Prostate gland (tissue), 2 donors: ENCODE results near the gene ARHGAP42. TPM values are rescaled to one million over a fixed set of nuclear protein-coding genes. Genes with fewer than 3 reads are reported as not detected.
"Not testable (repeated sequence)": the region's sequence is repeated elsewhere in the genome, so short reads cannot be mapped to it uniquely, and the experiment has no call there.

ENCODE experiments used
- DNase-seq: peaks from one replicate; pipeline ENCODE4 v3.0.0-alpha.2; 2019; ENCODE audit warnings: low spot score
- H3K27ac ChIP-seq, 2 donors: fragments of 200-600 bp; sonication (generic); 2 replicates each; pipeline ENCODE4 v1.5.1; 2017 to 2019
- H3K27me3 ChIP-seq: fragments of 200-600 bp; sonication (generic); replicated peaks from 2 replicates; pipeline ENCODE4 v1.5.1; 2019; ENCODE audit not compliant: insufficient read depth
- H3K36me3 ChIP-seq, 2 donors: fragments of 200-600 bp; sonication (generic); 1 replicate in 1 of 2; 2 replicates in 1 of 2; pipeline versions ENCODE4 v1.5.1 to v1.8.1; 2017 to 2019
- H3K4me1 ChIP-seq: fragments of 200-600 bp; sonication (generic); replicated peaks from 2 replicates; pipeline ENCODE4 v1.5.1; 2019
- H3K4me3 ChIP-seq, 2 donors: fragments of 200-600 bp; sonication (generic); 2 replicates each; pipeline ENCODE4 v1.5.1; 2017 to 2019
- H3K9me3 ChIP-seq: fragments of 200-600 bp; sonication (generic); 2 replicates; pipeline ENCODE4 v1.5.1; 2017
- POLR2A ChIP-seq: fragments of 450-650 bp; IDR thresholded peaks from one replicate; pipeline ENCODE4 v1.6.1; 2016; ENCODE audit warnings: antibody characterized with exemption, mild to moderate bottlenecking
- POLR2AphosphoS5 ChIP-seq: sonication (generic); formaldehyde crosslinking; IDR thresholded peaks from one replicate; pipeline ENCODE4 v1.6.1; 2017; ENCODE audit warnings: antibody characterized with exemption
- WGBS: methylation state at CpG from one replicate; pipeline ENCODE4 v1.1.5; 2018; 5-methylcytosine and 5-hydroxymethylcytosine counted together
- intact Hi-C: fragments of 100-400 bp; cut with DNase I; formaldehyde crosslinking; loops from one replicate; pipeline ENCODE4 v1.14.2; 2022
- total RNA-seq, 2 donors: library from RNA; depleted of rRNA; stranded (reverse); fragments of >200 nt; gene quantifications; one replicate each; pipeline ENCODE4 v1.1.0, GENCODE V29; 2016
- TF ChIP-seq, protein P1 (sequence below), 4 experiments: fragments of 200-600 bp in 2 of 4; fragments of 450-650 bp in 2 of 4; sonication (generic) in 2 of 4; IDR thresholded peaks; 1 replicate in 3 of 4; 2 replicates in 1 of 4; pipeline ENCODE4 v1.5.1; 2016 to 2019; ENCODE audit warnings: antibody characterized with exemption in 4 of 4, mild to moderate bottlenecking in 2 of 4, moderate library complexity in 2 of 4

The ARHGAP42 gene
- total RNA-seq, 2 donors from 2014 or later: 12.8 to 20.5 TPM

DNA sequence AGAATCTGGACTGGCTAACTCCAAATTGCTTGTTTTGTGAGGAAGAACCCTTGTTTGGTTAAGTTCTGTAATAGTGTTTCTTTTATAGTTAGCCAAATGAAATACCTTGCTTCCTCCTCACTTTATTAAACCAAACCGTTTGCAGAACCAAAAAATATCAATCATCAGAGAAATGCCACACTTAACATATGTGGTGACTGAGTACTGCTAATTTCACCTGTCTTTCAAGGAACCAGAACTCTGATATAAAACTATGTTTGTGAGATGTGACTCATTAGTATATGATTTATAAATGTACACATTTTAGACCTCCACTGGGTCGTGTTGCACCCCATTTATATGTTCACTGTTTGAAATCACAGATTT, 322.6 kb downstream of the ARHGAP42 start:
- Histone ChIP-seq H3K4me1 (no peaks in the 10 kb centered on the region), H3K9me3 (no peaks in the 10 kb centered on the region), H3K27ac (no peak overlapping the region), H3K27me3 (no peaks in the 10 kb centered on the region), H3K36me3 (no peaks in the 10 kb centered on the region), H3K4me3 (no peak overlapping the region)
- no peak for DNase-seq
- intact Hi-C loops: no loop called here
- no peak for TF ChIP-seq POLR2A
- no peak for TF ChIP-seq POLR2AphosphoS5
- TF ChIP-seq, protein P1, sequence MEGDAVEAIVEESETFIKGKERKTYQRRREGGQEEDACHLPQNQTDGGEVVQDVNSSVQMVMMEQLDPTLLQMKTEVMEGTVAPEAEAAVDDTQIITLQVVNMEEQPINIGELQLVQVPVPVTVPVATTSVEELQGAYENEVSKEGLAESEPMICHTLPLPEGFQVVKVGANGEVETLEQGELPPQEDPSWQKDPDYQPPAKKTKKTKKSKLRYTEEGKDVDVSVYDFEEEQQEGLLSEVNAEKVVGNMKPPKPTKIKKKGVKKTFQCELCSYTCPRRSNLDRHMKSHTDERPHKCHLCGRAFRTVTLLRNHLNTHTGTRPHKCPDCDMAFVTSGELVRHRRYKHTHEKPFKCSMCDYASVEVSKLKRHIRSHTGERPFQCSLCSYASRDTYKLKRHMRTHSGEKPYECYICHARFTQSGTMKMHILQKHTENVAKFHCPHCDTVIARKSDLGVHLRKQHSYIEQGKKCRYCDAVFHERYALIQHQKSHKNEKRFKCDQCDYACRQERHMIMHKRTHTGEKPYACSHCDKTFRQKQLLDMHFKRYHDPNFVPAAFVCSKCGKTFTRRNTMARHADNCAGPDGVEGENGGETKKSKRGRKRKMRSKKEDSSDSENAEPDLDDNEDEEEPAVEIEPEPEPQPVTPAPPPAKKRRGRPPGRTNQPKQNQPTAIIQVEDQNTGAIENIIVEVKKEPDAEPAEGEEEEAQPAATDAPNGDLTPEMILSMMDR (IDR thresholded peaks at IDR 0.05): no peak
- 34% methylated on average over 2 of the region's 2 CpGs for WGBS

DNA sequence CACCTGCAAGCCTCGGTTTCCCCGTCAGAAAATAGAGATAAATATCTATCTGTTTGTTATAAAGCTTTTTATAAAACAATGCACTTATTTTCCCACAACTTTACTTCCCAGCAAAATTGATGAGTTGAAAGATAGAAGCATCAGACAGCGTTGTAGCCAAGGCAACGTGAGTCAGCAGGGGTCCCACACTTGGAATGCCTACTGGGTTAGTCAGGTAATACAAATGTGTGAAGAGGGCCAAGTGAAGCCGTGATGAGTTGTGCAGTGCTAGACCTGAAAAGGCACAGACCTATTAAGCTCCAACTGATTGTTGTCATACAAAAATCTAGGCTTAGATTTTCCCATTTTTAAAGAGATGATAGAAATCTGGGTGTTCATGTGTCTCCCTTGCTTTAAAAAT, 323.8 kb downstream of the ARHGAP42 start:
- intact Hi-C loops: no loop called here
- Histone ChIP-seq H3K27ac (no peak overlapping the region), H3K36me3 (no peaks in the 10 kb centered on the region), H3K4me3 (no peak overlapping the region), H3K9me3 (no peaks in the 10 kb centered on the region), H3K27me3 (no peaks in the 10 kb centered on the region), H3K4me1 (no peaks in the 10 kb centered on the region)
- no peak for DNase-seq
- WGBS: 68% methylated on average over 5 of the region's 5 CpGs
- TF ChIP-seq POLR2AphosphoS5 (no peak), POLR2A (no peak)
- TF ChIP-seq, protein P1 (IDR thresholded peaks at IDR 0.05): no peak

DNA sequence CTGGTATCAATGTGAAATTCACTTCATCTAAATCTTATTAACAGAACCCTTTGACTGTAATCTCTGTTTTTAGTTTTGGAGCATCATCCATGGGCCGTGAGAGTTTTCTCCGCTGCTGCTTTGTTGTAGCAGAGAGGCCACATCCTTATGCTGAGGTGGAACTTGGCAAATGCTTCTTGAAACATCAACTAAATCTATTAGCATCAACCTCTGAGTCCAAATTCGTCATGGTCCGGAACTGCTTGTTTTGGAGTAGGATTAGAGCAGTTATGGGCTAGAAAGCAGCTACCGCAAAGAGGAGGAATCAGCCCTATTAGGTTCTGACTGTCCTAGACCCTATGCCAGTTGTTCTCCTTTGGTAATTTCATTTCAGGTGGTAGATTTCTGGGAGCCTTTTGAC, 324.8 kb downstream of the ARHGAP42 start:
- no peak overlapping the region for H3K4me3 ChIP-seq
- no peak overlapping the region for H3K27ac ChIP-seq
- H3K9me3 ChIP-seq: no peaks in the 10 kb centered on the region
- 83% methylated on average over 5 of the region's 5 CpGs for WGBS
- intact Hi-C loops: no loop called here
- no peaks in the 10 kb centered on the region for H3K4me1 ChIP-seq
- no peaks in the 10 kb centered on the region for H3K27me3 ChIP-seq
- DNase-seq: no peak
- no peaks in the 10 kb centered on the region for H3K36me3 ChIP-seq
- TF ChIP-seq, protein P1 (IDR thresholded peaks at IDR 0.05): no peak
- no peak for TF ChIP-seq POLR2AphosphoS5
- TF ChIP-seq POLR2A: no peak

DNA sequence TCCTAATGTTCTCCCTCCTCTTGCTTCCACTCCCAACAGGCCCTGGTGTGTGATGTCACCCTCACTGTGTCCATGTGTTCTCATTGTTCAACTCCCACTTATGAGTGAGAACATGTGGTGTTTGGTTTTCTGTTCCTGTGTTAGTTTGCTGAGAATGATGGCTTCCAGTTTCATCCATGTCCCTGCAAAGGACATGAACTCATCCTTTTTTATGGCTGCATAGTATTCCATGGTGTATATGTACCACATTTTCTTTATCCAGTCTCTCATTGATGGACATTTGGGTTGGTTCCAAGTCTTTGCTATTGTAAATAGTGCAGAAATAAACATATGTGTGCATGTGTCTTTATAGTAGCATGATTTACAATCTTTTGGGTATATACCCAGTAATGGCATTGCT, 326.6 kb downstream of the ARHGAP42 start:
- DNase-seq, H3K4me3 ChIP-seq, H3K27ac ChIP-seq, H3K27me3 ChIP-seq, H3K36me3 ChIP-seq, H3K4me1 ChIP-seq, H3K9me3 ChIP-seq, intact Hi-C loops: not testable (repeated sequence)

DNA sequence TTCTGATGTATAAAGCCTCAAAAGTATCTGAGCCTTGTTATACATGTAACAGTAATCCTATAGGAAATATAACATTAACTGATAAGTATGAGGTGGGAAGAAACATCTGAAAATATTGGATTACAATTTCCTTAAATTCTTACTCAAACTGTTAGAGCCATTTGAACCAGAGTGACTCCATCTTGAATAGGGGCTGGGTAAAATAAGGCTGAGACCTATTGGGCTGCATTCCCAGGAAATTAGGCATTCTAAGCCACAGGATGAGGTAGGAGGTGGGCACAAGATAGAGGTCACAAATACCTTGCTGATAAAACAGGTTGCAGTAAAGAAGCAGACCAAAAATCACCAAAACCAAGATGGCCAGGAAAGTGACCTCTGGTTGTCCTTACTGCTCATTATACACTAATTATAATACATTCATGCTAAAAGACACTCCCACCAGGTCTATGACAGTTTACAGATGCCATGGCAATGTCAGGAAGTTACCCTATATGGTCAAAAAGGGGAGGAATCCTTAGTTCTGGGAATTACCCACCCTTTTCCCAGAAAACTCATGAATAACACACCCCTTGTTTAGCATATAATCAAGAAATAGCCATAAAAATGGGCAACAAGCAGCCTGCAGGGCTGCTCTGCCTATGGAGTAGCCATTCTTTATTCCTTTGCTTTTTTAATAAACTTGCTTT, 327.7 kb downstream of the ARHGAP42 start:
- Histone ChIP-seq H3K4me1 (no peaks in the 10 kb centered on the region), H3K36me3 (no peaks in the 10 kb centered on the region), H3K4me3 (no peak overlapping the region), H3K27me3 (no peaks in the 10 kb centered on the region), H3K27ac (no peak overlapping the region), H3K9me3 (no peaks in the 10 kb centered on the region)
- TF ChIP-seq POLR2A (no peak), POLR2AphosphoS5 (no peak)
- TF ChIP-seq, protein P1 (IDR thresholded peaks at IDR 0.05): no peak
- intact Hi-C loops: no loop called here
- DNase-seq: no peak
